Measurements from ENCODE around the gene CKB. TPM values are rescaled to one million over a fixed set of nuclear protein-coding genes. Genes with fewer than 3 reads are reported as not detected.

CKB gene
- polyA plus RNA-seq, 1 donor (not counting 4 experiments of a cell fraction or from before 2014, with no cell fraction given) = 10.0 TPM

DNA sequence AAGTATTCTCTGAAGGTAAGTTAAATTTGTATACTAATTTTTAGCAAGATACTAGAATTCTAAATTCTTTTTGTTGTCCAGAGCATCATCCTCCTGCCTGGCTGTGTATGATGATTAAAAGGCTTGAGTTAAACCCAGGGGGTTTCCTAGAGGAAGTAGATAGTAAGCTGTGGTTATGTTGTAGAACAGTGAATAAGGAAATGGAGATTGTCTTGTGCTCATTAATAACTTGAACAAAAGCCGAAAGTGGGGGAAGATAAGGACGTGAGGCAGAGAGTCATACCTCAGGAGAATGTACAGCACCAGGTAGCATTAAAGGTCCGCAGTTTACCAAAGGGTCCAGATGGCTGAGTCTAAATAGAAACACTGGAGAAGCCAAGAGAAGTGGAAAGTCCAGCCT is 42.0 kb downstream of the CKB start:
- H3K9me3 ChIP-seq (ENCODE audit: control insufficient read depth, low read depth, low read length) = no peaks in the 10 kb centered on the region
- H3K9me1 ChIP-seq (ENCODE audit: control insufficient read depth, extremely low read depth, insufficient read depth, low read length) = peaks cover 4% of the 10 kb centered on the region
- no peak for TF ChIP-seq EZH2 (IDR thresholded peaks at IDR 0.05; ENCODE audit: low read length)
- no peak for TF ChIP-seq CTCF (optimal IDR thresholded peaks at IDR 0.05 in 1 of 3, IDR thresholded peaks at IDR 0.05 in 1 of 3, conservative IDR thresholded peaks at IDR 0.05 in 1 of 3; ENCODE audit: extremely low read depth in 1 of 3, insufficient read depth in 2 of 3, low read length in 3 of 3)
- no peaks in the 10 kb centered on the region for H3K27me3 ChIP-seq (ENCODE audit: control insufficient read depth, extremely low read depth, insufficient read depth, low read length)
- peaks cover 2% of the 10 kb centered on the region for H4K20me1 ChIP-seq (ENCODE audit: control insufficient read depth, extremely low read depth, insufficient read depth, low read length)
- H3K36me3 ChIP-seq (ENCODE audit: control insufficient read depth in 2 of 2, extremely low read depth in 1 of 2, insufficient read depth in 2 of 2, low read length in 2 of 2) = peaks cover 19 to 36% of the 10 kb centered on the region in 2 experiments
- H3K4me1 ChIP-seq (ENCODE audit: control insufficient read depth, extremely low read depth, insufficient read depth, low read length) = peaks cover 17% of the 10 kb centered on the region
- dilution Hi-C loops (cut with MboI; ENCODE audit: extremely low pct_ligation_motif_present, low sequenced_read_pairs) = no loop called here
- no peak overlapping the region for H3K9ac ChIP-seq (ENCODE audit: control insufficient read depth, extremely low read depth, insufficient read depth, low read length)
- H3K4me2 ChIP-seq (ENCODE audit: control insufficient read depth, extremely low read depth, insufficient read depth, low read depth, low read length) = no peak overlapping the region
- no peak overlapping the region for H3K27ac ChIP-seq (ENCODE audit: control insufficient read depth, insufficient read depth, low read length)
- no peak for FAIRE-seq
- no peak overlapping the region for H3K4me3 ChIP-seq (ENCODE audit: control insufficient read depth in 2 of 3, extremely low read depth in 1 of 3, insufficient read depth in 2 of 3, low read depth in 1 of 3, low read length in 3 of 3)
- no peak for DNase-seq (ENCODE audit: low read depth, low spot score)
- peaks cover 5% of the 10 kb centered on the region for H3K79me2 ChIP-seq (ENCODE audit: control insufficient read depth, insufficient read depth, low read length)
- H2AFZ ChIP-seq (ENCODE audit: control insufficient read depth, low read length) = no peak overlapping the region

DNA sequence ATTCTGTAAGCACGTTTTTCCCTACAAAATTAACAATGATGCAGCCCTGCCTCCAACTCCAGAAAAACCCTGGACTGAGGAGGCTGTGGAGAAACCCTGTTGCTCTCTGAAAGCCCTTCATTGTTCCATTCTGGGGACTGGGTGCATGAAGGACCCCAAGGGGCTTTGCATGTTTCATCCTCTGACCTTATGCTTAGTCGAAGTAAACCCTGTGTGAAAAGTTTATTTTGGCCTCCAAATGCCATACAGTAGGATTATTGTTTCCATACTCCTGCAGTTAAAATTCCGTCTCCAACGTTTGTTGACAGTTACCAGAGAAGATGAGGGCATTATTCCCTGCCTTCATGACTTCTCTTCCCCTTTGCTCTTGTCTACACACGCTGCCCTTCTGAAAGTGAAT is 46.0 kb downstream of the CKB start:
- dilution Hi-C loops (cut with MboI; ENCODE audit: extremely low pct_ligation_motif_present, low sequenced_read_pairs) = no loop called here
- no peaks in the 10 kb centered on the region for H3K9me3 ChIP-seq (ENCODE audit: control insufficient read depth, low read depth, low read length)
- no peak for TF ChIP-seq EZH2 (IDR thresholded peaks at IDR 0.05; ENCODE audit: low read length)
- no peak for TF ChIP-seq CTCF (optimal IDR thresholded peaks at IDR 0.05 in 1 of 3, IDR thresholded peaks at IDR 0.05 in 1 of 3, conservative IDR thresholded peaks at IDR 0.05 in 1 of 3; ENCODE audit: extremely low read depth in 1 of 3, insufficient read depth in 2 of 3, low read length in 3 of 3)
- H3K4me3 ChIP-seq (ENCODE audit: control insufficient read depth in 2 of 3, extremely low read depth in 1 of 3, insufficient read depth in 2 of 3, low read depth in 1 of 3, low read length in 3 of 3) = no peak overlapping the region
- DNase-seq (ENCODE audit: low read depth, low spot score) (no peak), FAIRE-seq (no peak)
- peaks cover 18 to 38% of the 10 kb centered on the region in 2 experiments for H3K36me3 ChIP-seq (ENCODE audit: control insufficient read depth in 2 of 2, extremely low read depth in 1 of 2, insufficient read depth in 2 of 2, low read length in 2 of 2)
- no peak overlapping the region for H2AFZ ChIP-seq (ENCODE audit: control insufficient read depth, low read length)
- H3K27ac ChIP-seq (ENCODE audit: control insufficient read depth, insufficient read depth, low read length) = no peak overlapping the region
- peaks cover 4% of the 10 kb centered on the region for H3K9me1 ChIP-seq (ENCODE audit: control insufficient read depth, extremely low read depth, insufficient read depth, low read length)
- no peak overlapping the region for H3K4me2 ChIP-seq (ENCODE audit: control insufficient read depth, extremely low read depth, insufficient read depth, low read depth, low read length)
- no peaks in the 10 kb centered on the region for H3K27me3 ChIP-seq (ENCODE audit: control insufficient read depth, extremely low read depth, insufficient read depth, low read length)
- peaks cover 3% of the 10 kb centered on the region for H3K79me2 ChIP-seq (ENCODE audit: control insufficient read depth, insufficient read depth, low read length)
- no peaks in the 10 kb centered on the region for H3K4me1 ChIP-seq (ENCODE audit: control insufficient read depth, extremely low read depth, insufficient read depth, low read length)
- H4K20me1 ChIP-seq (ENCODE audit: control insufficient read depth, extremely low read depth, insufficient read depth, low read length) = no peaks in the 10 kb centered on the region
- no peak overlapping the region for H3K9ac ChIP-seq (ENCODE audit: control insufficient read depth, extremely low read depth, insufficient read depth, low read length)
